GM12878 (cell line): ENCODE data around the gene HS3ST5. TPM values are rescaled to one million over a fixed set of nuclear protein-coding genes. Genes with fewer than 3 reads are reported as not detected.

Experiments
- ATAC-seq: fragments of 200-7000 bp; cut with Tn5 transposase; 3 replicates; pipeline ENCODE4 v1.9.1; 2020; ENCODE audit warnings: mild to moderate bottlenecking, moderate library complexity
- BruUV-seq: library from RNA; stranded (reverse); fragments of 400-500 nt; replicated peaks from 2 replicates; lab custom pipeline; 2021; lab: Mats Ljungman, UMichigan
- CTCF ChIA-PET: fragments of 300-600 bp; sonication (Branson Sonifier 250); formaldehyde crosslinking; extraction: SDS; loops from one replicate; lab custom pipeline; 2021; ENCODE audit warnings: inconsistent platforms; lab: Yijun Ruan, JAX
- POLR2A ChIA-PET: fragments of 350-600 bp; formaldehyde crosslinking; extraction: SDS; loops from one replicate; lab custom pipeline; 2021; ENCODE audit warnings: inconsistent platforms; lab: Charles Lee
- RAD21 ChIA-PET: fragments of 300-600 bp; sonication (Branson Sonifier 250); formaldehyde crosslinking; loops from one replicate; lab custom pipeline; 2023; ENCODE audit warnings: antibody characterized with exemption; ENCODE audit not compliant: unreplicated experiment; lab: Charles Lee
- SMC1A ChIA-PET: fragments of 300-600 bp; sonication (Branson Sonifier 250); formaldehyde crosslinking; loops from one replicate; lab custom pipeline; 2023; ENCODE audit not compliant: unreplicated experiment, uncharacterized antibody; lab: Charles Lee
- DNase-seq: peaks from one replicate; pipeline ENCODE4 v3.0.0-alpha.2; 2011; ENCODE audit warnings: low read depth, low spot score
- FAIRE-seq: peaks from 3 replicates; lab custom pipeline; 2011; peaks lifted over from hg19 to GRCh38; lab: Jason Lieb, UNC
- H2AFZ ChIP-seq: 2 replicates; pipeline ENCODE4 v1.6.0; 2011; ENCODE audit warnings: low read depth, low read length, control low read depth; ENCODE audit not compliant: control insufficient read depth
- H3K27ac ChIP-seq: 2 replicates; pipeline ENCODE4 v1.5.1; 2011; ENCODE audit warnings: control low read depth; ENCODE audit not compliant: control insufficient read depth, insufficient read depth
- H3K27me3 ChIP-seq, 2 experiments: replicated peaks in 1 of 2; 2 replicates each; pipeline versions ENCODE4 v1.6.0 to v1.6.1; 2011; ENCODE audit warnings: low read length in 1 of 2; ENCODE audit not compliant: control insufficient read depth in 2 of 2, insufficient read depth in 2 of 2
- H3K36me3 ChIP-seq, 2 experiments: 2 replicates each; pipeline ENCODE4 v1.5.1; 2011; ENCODE audit warnings: low read length in 1 of 2; ENCODE audit not compliant: control insufficient read depth in 2 of 2, insufficient read depth in 2 of 2
- H3K4me1 ChIP-seq: 2 replicates; pipeline ENCODE4 v1.6.1; 2011; ENCODE audit warnings: mild to moderate bottlenecking, low read length, moderate library complexity, mixed read lengths; ENCODE audit not compliant: control insufficient read depth, insufficient read depth
- H3K4me2 ChIP-seq: 2 replicates; pipeline ENCODE4 v1.6.0; 2011; ENCODE audit warnings: control low read depth; ENCODE audit not compliant: control insufficient read depth, insufficient read depth
- H3K4me3 ChIP-seq: fragments of 200-600 bp; sonication (generic); 2 replicates; pipeline ENCODE4 v1.5.1; 2016
- H3K79me2 ChIP-seq: 2 replicates; pipeline ENCODE4 v1.6.0; 2011; ENCODE audit warnings: low read length; ENCODE audit not compliant: control insufficient read depth, insufficient read depth
- H3K9ac ChIP-seq: 2 replicates; pipeline ENCODE4 v1.8.0; 2011; ENCODE audit warnings: low read length, control low read depth, mixed read lengths; ENCODE audit not compliant: control insufficient read depth, insufficient read depth
- H3K9me3 ChIP-seq: replicated peaks from 3 replicates; pipeline ENCODE4 v1.5.1; 2011; ENCODE audit warnings: mild to moderate bottlenecking, low read length; ENCODE audit not compliant: control insufficient read depth, insufficient read depth
- H4K20me1 ChIP-seq: 2 replicates; pipeline ENCODE4 v1.6.0; 2011; ENCODE audit not compliant: control insufficient read depth, insufficient read depth
- EED ChIP-seq: sonication (generic); IDR thresholded peaks from 2 replicates; pipeline ENCODE4 v1.6.1; 2016; ENCODE audit warnings: antibody characterized with exemption, low read depth
- HDAC6 ChIP-seq: fragments of 200-600 bp; sonication (generic); IDR thresholded peaks from one replicate; pipeline ENCODE4 v1.8.0; 2017; ENCODE audit warnings: antibody characterized with exemption; ENCODE audit not compliant: unreplicated experiment
- IKZF2 ChIP-seq, 2 experiments: fragments of 450-650 bp; IDR thresholded peaks; 2 replicates each; pipeline ENCODE4 v1.6.1; 2017; ENCODE audit warnings: mild to moderate bottlenecking in 2 of 2, moderate library complexity in 2 of 2
- KAT2A ChIP-seq: conservative IDR thresholded peaks from 2 replicates; pipeline ENCODE4 v1.6.1; 2011; ENCODE audit warnings: low read depth, low read length; ENCODE audit not compliant: control insufficient read depth
- LARP7 ChIP-seq: fragments of 450-650 bp; IDR thresholded peaks from 2 replicates; pipeline ENCODE4 v1.6.1; 2017; ENCODE audit warnings: mild to moderate bottlenecking
- MAX ChIP-seq: IDR thresholded peaks from 2 replicates; pipeline ENCODE4 v1.6.1; 2012; ENCODE audit warnings: low read depth, low read length, improper control_type of control experiment
- NRF1 ChIP-seq: conservative IDR thresholded peaks from 2 replicates; pipeline ENCODE4 v1.6.1; 2011; ENCODE audit warnings: mild to moderate bottlenecking, low read depth, low read length, improper control_type of control experiment
- PAX8 ChIP-seq: fragments of 450-650 bp; IDR thresholded peaks from 2 replicates; pipeline ENCODE4 v1.6.1; 2017; ENCODE audit warnings: mild to moderate bottlenecking, moderate library complexity
- RAD51 ChIP-seq: fragments of 450-650 bp; IDR thresholded peaks from 2 replicates; pipeline ENCODE4 v1.6.1; 2016; ENCODE audit warnings: moderate library complexity, mild to moderate bottlenecking, inconsistent platforms
- RELB ChIP-seq: fragments of 450-650 bp; IDR thresholded peaks from 2 replicates; pipeline ENCODE4 v1.6.1; 2017; ENCODE audit warnings: low read depth, mild to moderate bottlenecking, moderate library complexity
- SMAD1 ChIP-seq: fragments of 450-650 bp; IDR thresholded peaks from 2 replicates; pipeline ENCODE4 v1.6.1; 2018; ENCODE audit warnings: mild to moderate bottlenecking, low read depth; ENCODE audit not compliant: partially characterized antibody
- TBL1XR1 ChIP-seq: IDR thresholded peaks from 2 replicates; pipeline ENCODE4 v1.6.1; 2012; ENCODE audit warnings: low read depth, low read length, improper control_type of control experiment
- WGBS: methylation state at CpG from one replicate; pipeline ENCODE4 v1.1.6; 2016; ENCODE audit warnings: low lambda C conversion rate; ENCODE audit not compliant: insufficient replicate concordance, insufficient coverage; ENCODE audit errors: missing lambda C conversion rate; 5-methylcytosine and 5-hydroxymethylcytosine counted together
- in situ Hi-C: fragments of 300-500 bp; cut with MboI; formaldehyde crosslinking; loops from 9 replicates; pipeline ENCODE4 v1.14.3; 2018; ENCODE audit warnings: mixed read lengths
- intact Hi-C: fragments of 100-400 bp; cut with micrococcal nuclease; formaldehyde crosslinking; loops from one replicate; pipeline ENCODE4 v1.14.2; 2022; ENCODE audit not compliant: unreplicated experiment
- polyA plus RNA-seq, 11 experiments: library from polyadenylated mRNA; depleted of rRNA in 4 of 11; unstranded in 6 of 11; stranded (reverse) in 5 of 11; fragments of >200 nt; fragmentation: Nextera tagmentation in 4 of 11; fragmentation: Illumina TruSeq in 1 of 11; extraction: Ambion mirVana in 4 of 11; extraction: Trizol in 1 of 11; gene quantifications; 1 replicate in 1 of 11; 2 replicates in 10 of 11; pipeline versions ENCODE4 v1.2.1 to v1.2.3, GENCODE V29; 2011 to 2016; ENCODE audit warnings: inconsistent platforms in 2 of 11, missing spikeins in 2 of 11, low read depth in 1 of 11
- total RNA-seq, 4 experiments: library from RNA; depleted of rRNA in 3 of 4; stranded (reverse); fragments of >200 nt in 3 of 4; fragmentation: Illumina TruSeq in 1 of 4; extraction: Trizol in 1 of 4; gene quantifications; 2 replicates each; pipeline versions ENCODE4 v1.2.1 to v1.2.3, GENCODE V29; 2013 to 2021

Gene HS3ST5
- total and polyA plus RNA-seq, 10 of the 15 experiments (the other 5 are each of a cell fraction or from before 2014, with no cell fraction given) = 0.04 TPM; not detected in 9

- FAIRE-seq (no peak), DNase-seq (no peak), ATAC-seq (no peak)
- Histone ChIP-seq H3K4me1 (no peaks in the 10 kb centered on the region), H3K9ac (no peak overlapping the region), H3K27me3 (no peaks in the 10 kb centered on the region), H3K4me3 (no peak overlapping the region), H3K79me2 (no peaks in the 10 kb centered on the region), H3K4me2 (no peak overlapping the region), H2AFZ (no peak overlapping the region), H4K20me1 (no peaks in the 10 kb centered on the region), H3K9me3 (no peaks in the 10 kb centered on the region), H3K27ac (no peak overlapping the region), H3K36me3 (no peaks in the 10 kb centered on the region)
- SMC1A ChIA-PET = interaction anchor here (0.7 to 0.9 kb wide), 2 partner anchors 35 to 1632 kb away, joined by 3 read pairs; no protein-coding TSS in a partner anchor
- RAD21 ChIA-PET = no interaction called here
- 29% methylated on average over 3 of the region's 3 CpGs for WGBS
- BruUV-seq = no TSS peak
- CTCF ChIA-PET = interaction anchor here (0.7 kb wide), 1 partner anchor 13 kb away, joined by 3 read pairs; no protein-coding TSS in a partner anchor
- TF ChIP-seq LARP7 = no peak
- TF ChIP-seq EED = no peak
- no peak for TF ChIP-seq HDAC6
- no peak for TF ChIP-seq IKZF2 (IDR thresholded peaks at IDR 0.05)
- no peak for TF ChIP-seq RAD51
- no peak for TF ChIP-seq MAX
- no peak for TF ChIP-seq TBL1XR1
- no peak for TF ChIP-seq PAX8
- TF ChIP-seq NRF1 = no peak
- TF ChIP-seq RELB = no peak
- no peak for TF ChIP-seq SMAD1
- no peak for TF ChIP-seq KAT2A
- intact Hi-C loops = no loop called here
- POLR2A ChIA-PET = no interaction called here
- in situ Hi-C loops = no loop called here
Observed at GRCh38 chr6:114081730-114082129, 261.1 kb downstream of the HS3ST5 start.
